Measurements from ENCODE around the gene WSCD1.
A peak's percentile ranks its signal among the peaks of the same experiment; 100 is the strongest.

The WSCD1 gene

GRCh38 chr17:6064868-6065267 is 5.3 kb upstream of the WSCD1 start:
- H3K27me3 ChIP-seq (ENCODE audit: control insufficient read depth in 1 of 2, insufficient read depth in 2 of 2, low read length in 2 of 2): peaks cover 0 to 10% of the 10 kb centered on the region in 2 donors
- H3K9me3 ChIP-seq (ENCODE audit: low read length): no peaks in the 10 kb centered on the region
- peaks cover 6% of the 10 kb centered on the region for H3K4me1 ChIP-seq (ENCODE audit: insufficient read depth, low read length)
- no peak overlapping the region for H3K9ac ChIP-seq (ENCODE audit: low read length)
- H3K4me3 ChIP-seq (ENCODE audit: low read depth in 1 of 2, low read length in 2 of 2): no peak overlapping the region
- H3K27ac ChIP-seq (ENCODE audit: low read depth, low read length): no peak overlapping the region
- no peaks in the 10 kb centered on the region for H3K36me3 ChIP-seq (ENCODE audit: insufficient read depth, low read length)

- no peak overlapping the region for H3K9ac ChIP-seq (ENCODE audit: low read length)
- H3K4me1 ChIP-seq (ENCODE audit: insufficient read depth, low read length): peaks cover 6% of the 10 kb centered on the region
- H3K9me3 ChIP-seq (ENCODE audit: low read length): no peaks in the 10 kb centered on the region
- peaks cover 0 to 10% of the 10 kb centered on the region in 2 donors for H3K27me3 ChIP-seq (ENCODE audit: control insufficient read depth in 1 of 2, insufficient read depth in 2 of 2, low read length in 2 of 2)
- no peaks in the 10 kb centered on the region for H3K36me3 ChIP-seq (ENCODE audit: insufficient read depth, low read length)
- no peak overlapping the region for H3K27ac ChIP-seq (ENCODE audit: low read depth, low read length)
- H3K4me3 ChIP-seq (ENCODE audit: low read depth in 1 of 2, low read length in 2 of 2): no peak overlapping the region
Observed at GRCh38 chr17:6065351-6065750, 4.8 kb upstream of the WSCD1 start.

- peaks cover 0 to 10% of the 10 kb centered on the region in 2 donors for H3K27me3 ChIP-seq (ENCODE audit: control insufficient read depth in 1 of 2, insufficient read depth in 2 of 2, low read length in 2 of 2)
- H3K27ac ChIP-seq (ENCODE audit: low read depth, low read length): no peak overlapping the region
Observed at GRCh38 chr17:6066183-6066948, 3.8 kb upstream of the WSCD1 start.

DNA sequence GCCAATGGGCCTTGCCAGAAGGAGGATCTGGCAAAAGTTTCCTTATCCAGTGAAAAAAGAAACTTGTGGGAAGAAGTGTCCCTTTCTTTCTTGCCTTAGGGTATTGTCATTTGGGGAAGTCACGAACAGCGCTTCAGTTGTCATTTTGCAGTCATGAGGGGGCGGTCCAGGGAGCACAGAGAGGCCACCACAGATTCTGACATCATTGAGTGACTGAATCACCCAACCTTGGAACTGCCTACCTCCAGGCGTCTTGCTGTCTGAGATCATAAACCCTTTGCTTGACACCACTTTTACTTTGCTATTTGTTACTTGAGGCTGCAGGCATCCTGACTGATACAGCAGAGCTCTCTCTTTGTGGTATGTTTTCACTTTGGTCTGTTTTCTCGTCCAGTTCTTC is 3.1 kb upstream of the WSCD1 start:
- H3K36me3 ChIP-seq (ENCODE audit: insufficient read depth, low read length): no peaks in the 10 kb centered on the region
- no peak overlapping the region for H3K27ac ChIP-seq (ENCODE audit: low read depth, low read length)
- no peak overlapping the region for H3K9ac ChIP-seq (ENCODE audit: low read length)
- H3K4me3 ChIP-seq (ENCODE audit: low read depth in 1 of 2, low read length in 2 of 2): no peak overlapping the region
- peaks cover 6% of the 10 kb centered on the region for H3K4me1 ChIP-seq (ENCODE audit: insufficient read depth, low read length)
- no peaks in the 10 kb centered on the region for H3K9me3 ChIP-seq (ENCODE audit: low read length)
- H3K27me3 ChIP-seq (ENCODE audit: control insufficient read depth in 1 of 2, insufficient read depth in 2 of 2, low read length in 2 of 2): peaks cover 0 to 16% of the 10 kb centered on the region in 2 donors

More at GRCh38 chr17:6066183-6066948, 3.8 kb upstream of the WSCD1 start:
- no peak overlapping the region for H3K9ac ChIP-seq (ENCODE audit: low read length)
- H3K36me3 ChIP-seq (ENCODE audit: insufficient read depth, low read length): no peaks in the 10 kb centered on the region
- no peaks in the 10 kb centered on the region for H3K9me3 ChIP-seq (ENCODE audit: low read length)
- H3K4me1 ChIP-seq (ENCODE audit: insufficient read depth, low read length): peaks cover 6% of the 10 kb centered on the region
- H3K4me3 ChIP-seq (ENCODE audit: low read depth in 1 of 2, low read length in 2 of 2): no peak overlapping the region

DNA sequence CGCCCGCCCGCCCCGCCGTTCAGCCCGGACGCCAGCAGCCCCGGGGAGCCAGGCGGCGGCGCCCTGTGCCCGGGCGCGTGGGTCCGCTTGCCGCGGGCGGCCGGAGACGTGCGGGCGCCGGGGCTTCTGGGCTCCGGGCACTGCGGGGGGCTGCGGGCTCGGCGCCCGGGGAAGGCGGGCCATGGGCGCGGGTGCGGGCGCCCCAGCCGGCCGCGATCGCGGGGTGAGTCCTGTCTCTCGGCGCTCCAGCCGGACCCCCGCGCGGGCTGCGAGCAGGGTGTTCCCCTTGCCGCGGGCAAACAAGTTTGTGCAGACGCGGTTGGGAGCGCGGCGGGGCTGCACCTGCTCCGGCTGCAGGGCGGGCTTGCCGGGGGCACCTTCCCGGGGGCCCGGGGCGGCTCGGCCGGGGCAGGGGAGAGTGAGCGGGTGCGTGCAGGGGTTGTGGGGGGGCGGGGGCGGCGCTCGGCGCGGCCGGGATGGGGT is 292 bp downstream of the WSCD1 start:
- Histone ChIP-seq H3K9me3 (ENCODE audit: low read length) (no peaks in the 10 kb centered on the region), H3K9ac (ENCODE audit: low read length) (no peak overlapping the region), H3K27me3 (ENCODE audit: control insufficient read depth in 1 of 2, insufficient read depth in 2 of 2, low read length in 2 of 2) (peaks cover 0 to 17% of the 10 kb centered on the region in 2 donors), H3K36me3 (ENCODE audit: insufficient read depth, low read length) (no peaks in the 10 kb centered on the region), H3K4me3 (ENCODE audit: low read depth in 1 of 2, low read length in 2 of 2) (peak overlapping the region in 1 of 2 donors; percentile 45), H3K27ac (ENCODE audit: low read depth, low read length) (no peak overlapping the region), H3K4me1 (ENCODE audit: insufficient read depth, low read length) (peaks cover 6% of the 10 kb centered on the region)

GRCh38 chr17:6070913-6071511 is 833 bp downstream of the WSCD1 start:
- H3K36me3 ChIP-seq (ENCODE audit: insufficient read depth, low read length): no peaks in the 10 kb centered on the region
- peak overlapping the region; percentile 45 to 48 for H3K4me3 ChIP-seq (ENCODE audit: low read depth in 1 of 2, low read length in 2 of 2)
- peaks cover 0 to 21% of the 10 kb centered on the region in 2 donors for H3K27me3 ChIP-seq (ENCODE audit: control insufficient read depth in 1 of 2, insufficient read depth in 2 of 2, low read length in 2 of 2)
- H3K27ac ChIP-seq (ENCODE audit: low read depth, low read length): no peak overlapping the region
- H3K9me3 ChIP-seq (ENCODE audit: low read length): no peaks in the 10 kb centered on the region
- no peak overlapping the region for H3K9ac ChIP-seq (ENCODE audit: low read length)
- peaks cover 6% of the 10 kb centered on the region for H3K4me1 ChIP-seq (ENCODE audit: insufficient read depth, low read length)

DNA sequence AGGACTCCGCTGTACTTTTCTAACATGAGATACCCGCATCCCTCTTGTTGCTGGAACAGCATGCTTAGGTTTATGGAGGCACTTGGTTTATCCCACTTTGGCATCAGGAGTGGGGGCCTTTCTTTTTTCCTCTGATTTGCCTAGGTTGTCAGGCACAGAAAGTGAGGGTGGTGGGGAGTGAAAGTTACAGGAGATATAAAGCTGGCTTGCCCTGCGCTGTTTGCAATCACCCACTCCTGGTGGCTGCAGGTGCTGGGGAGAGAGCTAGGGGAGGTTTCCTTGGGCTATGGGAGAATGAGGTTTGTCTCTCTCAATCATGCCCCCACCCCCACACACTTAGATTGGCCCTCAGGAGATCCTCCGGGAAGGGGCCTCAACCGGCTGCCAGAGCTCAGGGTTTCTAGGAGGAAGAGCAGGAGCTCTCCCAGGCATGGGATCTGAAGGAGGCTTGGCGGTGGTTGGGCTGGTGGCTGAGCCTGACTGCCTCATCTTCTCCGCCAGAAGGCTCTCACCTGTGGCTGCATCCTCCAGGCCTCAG is 1.4 kb downstream of the WSCD1 start:
- Histone ChIP-seq H3K9ac (ENCODE audit: low read length) (no peak overlapping the region), H3K27ac (ENCODE audit: low read depth, low read length) (no peak overlapping the region), H3K4me3 (ENCODE audit: low read depth in 1 of 2, low read length in 2 of 2) (peak overlapping the region in 1 of 2 donors; percentile 48), H3K9me3 (ENCODE audit: low read length) (no peaks in the 10 kb centered on the region), H3K27me3 (ENCODE audit: control insufficient read depth in 1 of 2, insufficient read depth in 2 of 2, low read length in 2 of 2) (peaks cover 0 to 21% of the 10 kb centered on the region in 2 donors), H3K36me3 (ENCODE audit: insufficient read depth, low read length) (no peaks in the 10 kb centered on the region), H3K4me1 (ENCODE audit: insufficient read depth, low read length) (peaks cover 6% of the 10 kb centered on the region)

DNA sequence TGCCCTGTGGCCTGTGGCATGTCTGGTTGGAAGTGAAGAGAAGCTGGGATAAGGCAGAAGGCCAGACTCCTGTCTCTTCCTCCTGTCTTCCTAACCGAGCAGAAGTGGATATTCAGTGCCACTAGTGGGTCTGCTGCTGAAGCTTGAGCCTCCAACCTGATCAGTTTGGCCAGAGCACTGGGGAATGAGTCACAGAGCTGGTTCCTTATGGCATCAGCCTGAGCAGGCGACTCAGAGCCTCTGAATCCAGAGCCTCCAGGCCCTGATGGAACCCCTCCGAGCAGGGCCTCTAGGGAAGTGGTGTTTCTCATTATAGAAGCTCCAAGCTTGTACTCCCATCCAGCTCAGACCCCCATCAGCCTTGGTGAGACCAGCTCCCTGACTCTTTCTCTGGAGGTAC is 2.0 kb downstream of the WSCD1 start:
- H3K9ac ChIP-seq (ENCODE audit: low read length): no peak overlapping the region
- H3K4me1 ChIP-seq (ENCODE audit: insufficient read depth, low read length): peaks cover 6% of the 10 kb centered on the region
- peaks cover 0 to 21% of the 10 kb centered on the region in 2 donors for H3K27me3 ChIP-seq (ENCODE audit: control insufficient read depth in 1 of 2, insufficient read depth in 2 of 2, low read length in 2 of 2)
- H3K4me3 ChIP-seq (ENCODE audit: low read depth in 1 of 2, low read length in 2 of 2): no peak overlapping the region
- no peaks in the 10 kb centered on the region for H3K36me3 ChIP-seq (ENCODE audit: insufficient read depth, low read length)
- H3K27ac ChIP-seq (ENCODE audit: low read depth, low read length): no peak overlapping the region
- no peaks in the 10 kb centered on the region for H3K9me3 ChIP-seq (ENCODE audit: low read length)

DNA sequence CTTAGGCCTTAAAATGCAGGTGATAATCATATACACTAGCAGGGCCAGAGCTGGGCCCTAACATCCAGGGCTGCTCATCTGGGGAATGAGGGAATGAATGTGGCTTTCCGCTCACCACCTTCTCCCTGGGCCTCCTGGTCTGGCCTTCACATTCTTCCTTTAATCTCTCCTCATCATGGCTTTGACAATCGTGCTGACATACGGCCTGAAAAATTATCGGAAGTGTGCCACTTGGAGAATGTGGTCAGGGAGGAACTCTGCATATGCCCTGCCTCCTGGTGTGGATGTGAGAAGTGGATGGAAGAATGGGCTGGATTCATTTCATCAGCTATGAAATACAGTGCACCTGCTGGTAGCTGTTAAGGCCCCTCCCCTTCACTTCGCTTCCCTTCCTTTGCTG is 2.4 kb downstream of the WSCD1 start:
- no peaks in the 10 kb centered on the region for H3K9me3 ChIP-seq (ENCODE audit: low read length)
- no peak overlapping the region for H3K27ac ChIP-seq (ENCODE audit: low read depth, low read length)
- no peak overlapping the region for H3K9ac ChIP-seq (ENCODE audit: low read length)
- no peaks in the 10 kb centered on the region for H3K36me3 ChIP-seq (ENCODE audit: insufficient read depth, low read length)
- H3K4me1 ChIP-seq (ENCODE audit: insufficient read depth, low read length): peaks cover 6% of the 10 kb centered on the region
- H3K27me3 ChIP-seq (ENCODE audit: control insufficient read depth in 1 of 2, insufficient read depth in 2 of 2, low read length in 2 of 2): peaks cover 0 to 21% of the 10 kb centered on the region in 2 donors
- no peak overlapping the region for H3K4me3 ChIP-seq (ENCODE audit: low read depth in 1 of 2, low read length in 2 of 2)

DNA sequence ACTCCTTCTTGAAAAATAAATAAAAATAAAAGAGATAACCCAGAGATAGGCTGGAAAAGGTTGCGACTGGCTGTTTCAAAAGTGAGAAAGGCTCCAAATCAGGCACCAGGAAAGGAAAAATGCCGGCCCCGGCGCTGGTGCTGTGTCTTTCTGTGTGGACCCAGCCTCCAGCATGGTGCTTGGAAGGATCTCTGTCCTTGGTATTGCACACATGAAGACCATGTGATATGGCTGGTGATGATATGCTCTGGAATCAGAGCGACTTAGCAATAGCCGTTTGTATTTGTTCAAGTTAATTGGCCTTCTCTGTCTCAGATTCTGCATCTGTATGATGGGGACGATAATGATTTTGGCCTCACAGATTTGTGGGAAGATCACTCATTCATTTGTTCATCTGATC is 3.4 kb downstream of the WSCD1 start:
- Histone ChIP-seq H3K4me1 (ENCODE audit: insufficient read depth, low read length) (peaks cover 6% of the 10 kb centered on the region), H3K27ac (ENCODE audit: low read depth, low read length) (no peak overlapping the region), H3K4me3 (ENCODE audit: low read depth in 1 of 2, low read length in 2 of 2) (no peak overlapping the region), H3K9me3 (ENCODE audit: low read length) (no peaks in the 10 kb centered on the region), H3K9ac (ENCODE audit: low read length) (no peak overlapping the region), H3K36me3 (ENCODE audit: insufficient read depth, low read length) (no peaks in the 10 kb centered on the region), H3K27me3 (ENCODE audit: control insufficient read depth in 1 of 2, insufficient read depth in 2 of 2, low read length in 2 of 2) (peaks cover 0 to 21% of the 10 kb centered on the region in 2 donors)

- no peaks in the 10 kb centered on the region for H3K9me3 ChIP-seq (ENCODE audit: low read length)
- no peaks in the 10 kb centered on the region for H3K4me1 ChIP-seq (ENCODE audit: insufficient read depth, low read length)
- H3K36me3 ChIP-seq (ENCODE audit: insufficient read depth, low read length): no peaks in the 10 kb centered on the region
- H3K9ac ChIP-seq (ENCODE audit: low read length): no peak overlapping the region
- H3K27me3 ChIP-seq (ENCODE audit: control insufficient read depth in 1 of 2, insufficient read depth in 2 of 2, low read length in 2 of 2): peaks cover 0 to 21% of the 10 kb centered on the region in 2 donors
- no peak overlapping the region for H3K4me3 ChIP-seq (ENCODE audit: low read depth in 1 of 2, low read length in 2 of 2)
- H3K27ac ChIP-seq (ENCODE audit: low read depth, low read length): no peak overlapping the region
Observed at GRCh38 chr17:6075050-6075449, 4.9 kb downstream of the WSCD1 start.

All from muscle layer of colon (tissue), 2 donors.